Measurements from ENCODE around the gene TENM3. TPM values are rescaled to one million over a fixed set of nuclear protein-coding genes. Genes with fewer than 3 reads are reported as not detected.

Gene TENM3
- total and polyA plus RNA-seq, 2 of the 8 experiments (the other 6 are each of a cell fraction or from before 2014, with no cell fraction given), result 36.9 to 69.3 TPM

DNA sequence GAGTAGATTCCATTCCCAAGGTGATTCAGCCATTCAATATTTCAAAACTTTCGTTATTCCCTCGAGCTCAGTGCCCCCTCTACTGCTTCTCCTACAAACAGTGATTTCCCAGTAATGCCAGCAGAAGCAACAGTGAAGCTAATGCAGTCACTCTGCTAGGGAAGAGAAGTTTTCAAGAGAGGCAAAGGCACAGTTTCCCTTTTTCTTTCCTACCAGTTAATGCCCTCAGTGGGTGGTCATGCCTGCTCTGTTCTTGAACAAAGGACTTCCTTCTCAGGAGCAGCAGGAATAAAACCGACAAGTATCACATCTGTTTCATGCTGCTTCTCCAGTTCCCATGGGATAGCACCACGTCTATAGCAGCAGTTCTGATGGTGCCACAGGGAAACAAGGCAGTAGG is 317.2 kb downstream of the TENM3 start:
- no peak overlapping the region for H3K14ac ChIP-seq (ENCODE audit: insufficient read length)
- no peak overlapping the region; the same call in 1 of the 2 replicates for H3K18ac ChIP-seq (ENCODE audit: extremely low read depth, low read length)
- H2BK20ac ChIP-seq (ENCODE audit: low read length), result no peak overlapping the region
- POLR2A ChIA-PET (ENCODE audit: partially characterized antibody), result no interaction called here
- H4K20me1 ChIP-seq (replicated peaks in 1 of 2; ENCODE audit: control insufficient read depth in 1 of 2, insufficient read depth in 2 of 2, low read length in 2 of 2), result no peaks in the 10 kb centered on the region
- H2AK5ac ChIP-seq (ENCODE audit: low read depth, low read length), result no peak overlapping the region
- no peaks in the 10 kb centered on the region for H3K79me1 ChIP-seq (ENCODE audit: low read depth, low read length)
- H3K9ac ChIP-seq (replicated peaks in 1 of 4; ENCODE audit: extremely low read depth in 1 of 4, low read depth in 3 of 4, low read length in 3 of 4), result no peak overlapping the region
- no peak overlapping the region for H3K23ac ChIP-seq (ENCODE audit: insufficient read length)
- FAIRE-seq (peak; percentile 100), DNase-seq (ENCODE audit: low read depth in 1 of 2, low spot score in 2 of 2) (peak; percentile 82 to 86)
- no peak overlapping the region for H3K4ac ChIP-seq (replicated peaks; ENCODE audit: insufficient read length, low read depth, low read length)
- no peak overlapping the region for H2BK15ac ChIP-seq (ENCODE audit: low read length)
- H3K27me3 ChIP-seq (replicated peaks in 1 of 4; ENCODE audit: control insufficient read depth in 3 of 4, extremely low read depth in 1 of 4, insufficient read depth in 3 of 4, low read length in 3 of 4), result no peaks in the 10 kb centered on the region
- no peak overlapping the region for H4K8ac ChIP-seq (ENCODE audit: extremely low read depth, insufficient read depth, low read length)
- CTCF ChIA-PET (ENCODE audit: partially characterized antibody), result no interaction called here
- H3K4me2 ChIP-seq (ENCODE audit: insufficient read depth in 1 of 2, low read depth in 2 of 2, low read length in 2 of 2), result peak overlapping the region; percentile 51 to 55
- no peak overlapping the region for H2AFZ ChIP-seq (ENCODE audit: low read length)
- WGBS, 2 experiments (ENCODE audit: extremely low coverage in 1 of 2, insufficient coverage in 1 of 2, insufficient read length in 1 of 2, insufficient replicate concordance in 2 of 2, low coverage in 1 of 2, low lambda C conversion rate in 2 of 2, missing lambda C conversion rate in 1 of 2), result 2% methylated on average over 4 of the region's 4 CpGs; no CpG with 5 or more reads in 1 of the 2 experiments
- H3K4me1 ChIP-seq (replicated peaks in 1 of 4; ENCODE audit: control insufficient read depth in 3 of 4, insufficient read depth in 4 of 4, low read length in 3 of 4), result peaks cover 3 to 34% (median 22%) of the 10 kb centered on the region in 4 experiments; a peak in 6 of 7 replicates
- H3K4me3 ChIP-seq (ENCODE audit: extremely low read depth in 1 of 4, insufficient read depth in 2 of 4, low read depth in 3 of 4, low read length in 4 of 4), result peak overlapping the region in 2 of 4 experiments; percentile 0 to 44; a peak in 2 of 8 replicates
- H3K9me3 ChIP-seq (ENCODE audit: insufficient read depth in 2 of 2, low read depth in 1 of 2, low read length in 1 of 2), result no peaks in the 10 kb centered on the region
- peak overlapping the region; percentile 84 for H4K5ac ChIP-seq (ENCODE audit: insufficient read length, low read depth, low read length)
- peak overlapping the region; percentile 59; the same call in 1 of the 2 replicates for H3K27ac ChIP-seq (ENCODE audit: low read depth, low read length)
- H2BK12ac ChIP-seq (ENCODE audit: low read depth, low read length), result no peak overlapping the region
- no peak overlapping the region for H4K91ac ChIP-seq (replicated peaks; ENCODE audit: insufficient read length, low read length)
- H3K36me3 ChIP-seq (ENCODE audit: control insufficient read depth in 2 of 4, insufficient read depth in 4 of 4, low read length in 3 of 4), result no peaks in the 10 kb centered on the region
- H3K23me2 ChIP-seq (ENCODE audit: low read depth, low read length), result no peaks in the 10 kb centered on the region; the same call in 1 of the 2 replicates
- 0 out of 2 replicates have a peak overlapping the region, but pooled peaks have one; percentile 10 for H2BK5ac ChIP-seq (ENCODE audit: low read depth, low read length)
- H3K79me2 ChIP-seq (ENCODE audit: control insufficient read depth in 1 of 2, insufficient read depth in 2 of 2, low read length in 2 of 2), result peaks cover 0 to 34% of the 10 kb centered on the region in 2 experiments; a peak in 3 of 4 replicates
- no peak overlapping the region for H3K56ac ChIP-seq (replicated peaks; ENCODE audit: insufficient read length, low read depth, low read length)
- no peak overlapping the region for H2BK120ac ChIP-seq (replicated peaks; ENCODE audit: low read depth, low read length)
- TF ChIP-seq HDAC2 (IDR thresholded peaks at IDR 0.05; ENCODE audit: borderline replicate concordance in 1 of 2, low read depth in 2 of 2, low read length in 2 of 2), result peak; percentile 42 to 83; a peak in 2 of 4 replicates
- no peak; the same call in 1 of the 2 replicates for TF ChIP-seq YY1 (IDR thresholded peaks at IDR 0.05; ENCODE audit: low read depth, low read length)
- no peak for TF ChIP-seq SP4 (IDR thresholded peaks at IDR 0.05; ENCODE audit: low read length)
- no peak for TF ChIP-seq GABPA (IDR thresholded peaks at IDR 0.05; ENCODE audit: borderline replicate concordance, insufficient read depth, low read length)
- TF ChIP-seq CHD1 (IDR thresholded peaks at IDR 0.05; ENCODE audit: low read depth, low read length), result no peak
- peak; percentile 60 for TF ChIP-seq EGR1 (IDR thresholded peaks at IDR 0.05; ENCODE audit: borderline replicate concordance, low read depth, low read length)
- TF ChIP-seq, protein P1, sequence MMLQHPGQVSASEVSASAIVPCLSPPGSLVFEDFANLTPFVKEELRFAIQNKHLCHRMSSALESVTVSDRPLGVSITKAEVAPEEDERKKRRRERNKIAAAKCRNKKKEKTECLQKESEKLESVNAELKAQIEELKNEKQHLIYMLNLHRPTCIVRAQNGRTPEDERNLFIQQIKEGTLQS (IDR thresholded peaks at IDR 0.05; ENCODE audit: insufficient read depth, low read depth, low read length), result no peak
- TF ChIP-seq POLR2A (IDR thresholded peaks at IDR 0.05; ENCODE audit: control extremely low read depth in 1 of 2, low read depth in 2 of 2, low read length in 2 of 2), result peak; percentile 27 to 40; a peak in 2 of 3 replicates
- peak; percentile 42; the same call in 1 of the 2 replicates for TF ChIP-seq POLR2AphosphoS5 (IDR thresholded peaks at IDR 0.05; ENCODE audit: low read depth, low read length)
